Measurements from ENCODE around the gene GSG1L2.

Gene GSG1L2

GRCh38 chr17:9824797-9825338, 3.0 kb upstream of the GSG1L2 start:
- DNase-seq (ENCODE audit: low read depth in 2 of 2), result no peak

- DNase-seq (ENCODE audit: low read depth in 2 of 2), result no peak
Measured at GRCh38 chr17:9824094-9824493, 2.2 kb upstream of the GSG1L2 start.

- DNase-seq (ENCODE audit: low read depth in 2 of 2), result no peak
Measured at GRCh38 chr17:9820448-9820847, 1.4 kb downstream of the GSG1L2 start.

- no peak for DNase-seq (ENCODE audit: low read depth in 2 of 2)
Measured at GRCh38 chr17:9818760-9819159, 3.1 kb downstream of the GSG1L2 start.

- no peak for DNase-seq (ENCODE audit: low read depth in 2 of 2)
Measured at GRCh38 chr17:9817086-9817485, 4.8 kb downstream of the GSG1L2 start.

GRCh38 chr17:9816472-9816871, 5.4 kb downstream of the GSG1L2 start:
- DNase-seq (ENCODE audit: low read depth in 2 of 2), result no peak

- no peak for DNase-seq (ENCODE audit: low read depth in 2 of 2)
Measured at GRCh38 chr17:9814337-9814945, 7.4 kb downstream of the GSG1L2 start.

GRCh38 chr17:9813166-9813565, 8.7 kb downstream of the GSG1L2 start:
- DNase-seq (ENCODE audit: low read depth in 2 of 2), result no peak

- DNase-seq (ENCODE audit: low read depth in 2 of 2), result no peak
Measured at GRCh38 chr17:9811537-9811936, 10.3 kb downstream of the GSG1L2 start.

GRCh38 chr17:9811086-9811485, 10.8 kb downstream of the GSG1L2 start:
- no peak for DNase-seq (ENCODE audit: low read depth in 2 of 2)

GRCh38 chr17:9810100-9810949, 11.6 kb downstream of the GSG1L2 start:
- no peak for DNase-seq (ENCODE audit: low read depth in 2 of 2)

GRCh38 chr17:9809409-9809808, 12.5 kb downstream of the GSG1L2 start:
- DNase-seq (ENCODE audit: low read depth in 2 of 2), result no peak

GRCh38 chr17:9806699-9807098, 15.2 kb downstream of the GSG1L2 start:
- DNase-seq (ENCODE audit: low read depth in 2 of 2), result no peak

- no peak for DNase-seq (ENCODE audit: low read depth in 2 of 2)
Measured at GRCh38 chr17:9805769-9806168, 16.1 kb downstream of the GSG1L2 start.

GRCh38 chr17:9802697-9803096, 19.2 kb downstream of the GSG1L2 start:
- DNase-seq (ENCODE audit: low read depth in 2 of 2), result no peak

GRCh38 chr17:9802294-9802693, 19.6 kb downstream of the GSG1L2 start:
- DNase-seq (ENCODE audit: low read depth in 2 of 2), result no peak

GRCh38 chr17:9801505-9801904, 20.4 kb downstream of the GSG1L2 start:
- DNase-seq (ENCODE audit: low read depth in 2 of 2), result no peak

GRCh38 chr17:9798724-9799123, 23.2 kb downstream of the GSG1L2 start:
- DNase-seq (ENCODE audit: low read depth in 2 of 2), result no peak

GRCh38 chr17:9798008-9798407, 23.9 kb downstream of the GSG1L2 start:
- DNase-seq (ENCODE audit: low read depth in 2 of 2), result no peak

GRCh38 chr17:9792181-9792840, 29.6 kb downstream of the GSG1L2 start:
- no peak for DNase-seq (ENCODE audit: low read depth in 2 of 2)

GRCh38 chr17:9790889-9791876, 30.7 kb downstream of the GSG1L2 start, which contains the start of gene DHRS7C:
TSS of gene DHRS7C (minus strand) at chr17:9791592. CDS start at chr17:9791284, 308 bp downstream.
- DNase-seq (ENCODE audit: low read depth in 2 of 2), result no peak
